GM19468 (cell line): Measurements from ENCODE around the gene VPS37B.
"Not testable (repeated sequence)": the region's sequence is repeated elsewhere in the genome, so short reads cannot be mapped to it uniquely, and the experiment has no call there.

Source experiments
- ATAC-seq: cut with Tn5 transposase; IDR thresholded peaks from one replicate; pipeline ENCODE4 v1.9.1; 2021; ENCODE audit warnings: mild to moderate bottlenecking, moderate library complexity, moderate number of reproducible peaks; ENCODE audit not compliant: unreplicated experiment; ENCODE audit errors: extremely low read depth

VPS37B gene

DNA sequence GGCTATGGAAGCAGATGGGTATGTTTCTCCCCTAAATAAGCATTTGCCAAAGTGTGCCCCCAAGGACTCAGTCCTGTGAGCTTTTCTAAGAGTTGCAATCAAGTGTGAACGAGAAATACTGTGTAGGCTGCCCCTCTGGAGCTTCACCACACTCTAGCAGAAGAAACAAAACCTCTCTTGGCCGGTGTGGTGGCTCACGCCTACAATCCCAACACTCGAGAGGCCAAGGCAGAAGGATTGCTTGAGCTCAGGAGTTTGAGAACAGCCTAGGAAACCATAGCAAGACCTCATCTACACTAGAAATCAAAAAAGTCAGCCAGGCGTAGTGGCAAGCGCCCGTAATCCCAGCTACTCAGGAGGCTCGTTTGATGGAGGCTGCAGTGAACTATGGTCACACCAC, 9.8 kb downstream of the VPS37B start:
- no peak for ATAC-seq

DNA sequence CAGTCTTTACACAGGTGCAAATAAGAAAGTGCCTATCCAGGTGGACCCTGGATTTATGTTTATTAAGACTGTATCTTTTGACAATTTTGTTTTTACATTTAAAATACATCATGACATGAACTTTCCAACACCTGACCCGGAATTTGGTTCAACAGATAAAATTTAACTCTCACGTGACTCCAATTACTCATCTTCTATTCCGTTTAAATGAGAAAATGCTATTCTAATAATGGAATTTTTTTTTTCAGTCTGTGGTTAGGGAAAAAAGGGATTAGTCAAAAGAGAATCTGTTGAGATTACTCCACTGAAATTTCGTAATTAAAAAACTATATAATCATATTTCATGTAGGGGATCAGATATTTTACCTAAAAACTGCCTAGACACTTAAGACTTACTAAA, 11.1 kb downstream of the VPS37B start:
- no peak for ATAC-seq

DNA sequence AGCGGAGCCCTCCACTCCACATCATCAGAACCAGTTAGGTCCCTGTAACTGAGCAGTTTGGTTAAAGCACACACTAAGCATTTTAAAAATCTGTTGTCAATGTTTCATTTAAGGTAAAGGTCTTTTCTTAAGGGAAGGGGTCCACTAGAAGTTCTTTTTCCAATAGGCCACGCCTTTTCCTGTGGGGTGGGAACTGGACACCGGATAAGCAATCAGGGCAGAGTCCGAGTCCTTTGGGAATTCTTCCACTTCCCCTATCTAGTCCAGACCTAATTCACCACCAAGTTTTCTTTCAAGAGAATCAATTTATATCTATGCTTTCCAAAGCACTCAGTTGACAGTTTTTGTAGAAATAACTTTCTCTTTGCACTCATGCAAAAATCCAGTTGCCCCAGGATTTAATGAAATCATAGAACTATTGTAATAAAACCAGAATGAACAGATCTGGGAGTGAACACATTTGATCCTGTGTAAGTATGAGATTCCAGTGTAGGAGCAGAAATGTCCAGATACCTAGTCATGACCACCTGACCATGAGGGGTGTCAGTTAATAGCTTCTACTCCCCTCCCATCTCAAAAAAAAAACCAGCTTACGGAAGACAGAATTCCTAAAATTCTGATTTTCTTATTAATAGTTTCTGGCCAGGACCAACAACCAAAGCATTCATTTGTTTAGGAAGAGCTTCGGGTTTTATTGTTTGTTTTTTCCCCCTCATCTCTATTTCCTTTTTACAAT, 11.7 kb downstream of the VPS37B start:
- no peak for ATAC-seq

DNA sequence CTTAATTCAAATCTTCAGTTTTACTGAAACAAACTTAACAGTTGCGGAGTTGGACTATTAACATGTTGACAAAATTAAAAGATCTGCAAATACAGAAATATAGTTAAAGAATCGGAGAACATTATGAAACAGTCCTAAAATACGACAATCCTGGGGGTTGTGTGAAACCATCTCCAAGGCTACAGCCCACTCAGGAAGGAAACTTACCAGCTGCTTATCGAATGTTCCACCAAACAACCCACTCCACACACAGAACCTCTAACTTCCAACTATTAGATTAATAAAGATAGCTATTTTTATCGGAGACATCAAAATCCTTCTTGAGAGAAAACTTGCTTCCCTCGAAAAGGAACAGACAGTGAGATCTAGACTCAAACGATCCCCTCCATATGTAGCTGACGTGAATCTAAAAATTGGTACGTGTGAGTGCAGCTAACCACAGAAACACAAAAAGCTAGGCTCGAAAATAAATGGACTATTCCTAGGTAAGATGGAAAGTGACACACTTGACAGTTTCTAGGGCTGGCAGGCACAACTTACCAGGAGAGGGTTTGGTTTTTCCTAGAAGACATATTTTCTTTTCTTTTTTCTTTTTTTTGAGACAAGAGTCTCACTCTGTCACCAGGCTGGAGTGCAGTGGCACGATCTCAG, 12.9 kb downstream of the VPS37B start:
- no peak for ATAC-seq

DNA sequence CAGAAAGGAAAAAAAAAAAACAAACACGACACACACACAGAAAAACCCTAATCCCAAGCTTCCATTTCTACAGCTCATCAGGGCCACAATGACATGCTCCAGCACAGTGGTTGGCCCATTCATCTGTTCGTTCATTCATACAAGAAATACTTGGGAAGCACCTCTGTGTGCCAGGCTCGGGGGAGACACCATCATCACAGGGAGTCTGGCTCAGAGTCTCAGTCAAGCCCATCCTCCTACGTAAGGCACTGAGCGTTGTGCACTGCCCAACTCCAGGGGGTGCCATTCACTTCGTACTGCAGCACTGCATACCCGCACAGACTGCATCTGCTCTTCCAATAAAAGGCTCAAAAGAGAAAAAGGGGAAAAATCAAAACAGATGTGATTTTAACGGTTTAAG, 15.3 kb downstream of the VPS37B start:
- no peak for ATAC-seq

DNA sequence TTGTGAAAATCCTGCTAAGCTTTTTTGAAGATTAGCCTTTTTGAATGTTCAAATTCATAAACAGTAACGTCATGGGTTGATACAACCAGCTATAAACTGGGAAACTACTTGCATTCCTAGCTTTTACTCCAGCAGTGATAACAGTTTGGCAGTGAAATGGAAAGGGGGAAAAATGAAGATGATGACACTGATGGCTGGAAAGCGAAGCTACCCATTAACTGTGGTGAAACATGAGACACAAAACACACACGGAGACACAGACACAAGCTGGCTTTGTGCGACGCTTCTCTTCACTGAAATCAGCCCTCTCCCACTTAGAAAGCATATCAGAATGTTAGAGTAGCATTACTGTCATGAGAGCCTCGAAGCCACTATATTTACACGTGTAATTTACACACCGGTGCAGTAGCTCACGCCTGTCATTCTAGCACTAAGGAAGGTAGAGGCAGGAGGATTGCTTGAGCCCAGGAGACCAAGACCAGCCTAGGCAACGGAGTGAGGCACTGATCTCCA, 15.7 kb downstream of the VPS37B start:
- no peak for ATAC-seq

DNA sequence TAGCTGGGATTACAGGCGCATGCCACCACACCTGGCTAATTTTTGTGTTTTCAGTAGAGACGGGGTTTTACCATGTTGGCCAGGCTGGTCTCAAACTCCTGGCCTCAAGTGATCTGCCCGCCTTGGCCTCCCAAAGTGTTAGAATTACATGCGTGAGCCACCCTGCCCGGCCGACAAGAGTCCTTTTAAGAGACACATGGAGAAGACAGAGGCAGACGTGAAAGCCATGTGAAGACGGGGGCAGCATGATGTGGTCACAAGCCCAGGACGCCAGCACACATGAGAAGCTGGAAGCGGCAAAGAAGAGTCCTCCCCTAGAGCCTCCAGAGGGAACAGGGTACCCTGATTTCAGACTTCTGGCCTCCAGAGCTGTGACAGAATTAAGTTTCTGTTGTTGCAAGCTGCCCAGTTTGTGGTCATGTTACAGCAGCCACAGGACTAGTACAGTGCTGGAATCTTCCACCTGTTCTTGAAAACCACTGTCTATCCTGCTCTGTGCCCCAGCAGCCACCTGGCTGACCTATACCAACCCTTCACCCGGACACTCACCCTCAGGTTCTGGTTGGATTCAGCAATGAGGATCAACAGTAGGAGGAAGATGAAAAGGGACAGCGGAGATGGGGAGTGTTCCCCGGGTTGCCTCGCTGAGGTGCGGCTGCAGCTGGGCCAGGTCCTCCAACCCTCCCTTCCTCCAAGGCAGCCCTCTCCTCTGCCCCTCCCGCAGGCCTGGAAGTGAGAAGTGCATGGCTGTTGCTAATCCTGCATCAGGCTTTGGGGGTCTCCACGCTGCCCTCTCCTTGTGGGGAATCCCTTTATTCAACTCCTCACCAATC, 16.9 kb downstream of the VPS37B start:
- ATAC-seq: no peak

DNA sequence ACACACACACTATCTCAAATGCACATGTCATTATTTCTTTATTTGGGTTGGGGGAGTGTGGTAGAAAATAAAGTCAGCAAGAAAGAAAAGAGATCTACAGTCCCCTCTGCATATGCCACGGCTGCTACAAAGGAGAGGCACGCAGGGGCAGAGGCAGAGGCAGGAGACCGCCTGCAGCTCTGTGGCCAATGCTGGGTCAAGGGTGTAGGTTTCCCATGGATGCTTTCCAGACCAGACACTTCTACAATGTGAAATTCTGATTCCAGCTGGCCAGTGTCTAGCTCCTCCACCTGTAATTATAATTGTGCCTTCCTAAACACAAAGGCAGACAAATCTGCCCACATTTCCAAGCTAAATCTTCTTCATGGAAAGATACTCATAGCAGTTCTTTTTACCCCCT, 19.2 kb downstream of the VPS37B start:
- ATAC-seq: no peak

DNA sequence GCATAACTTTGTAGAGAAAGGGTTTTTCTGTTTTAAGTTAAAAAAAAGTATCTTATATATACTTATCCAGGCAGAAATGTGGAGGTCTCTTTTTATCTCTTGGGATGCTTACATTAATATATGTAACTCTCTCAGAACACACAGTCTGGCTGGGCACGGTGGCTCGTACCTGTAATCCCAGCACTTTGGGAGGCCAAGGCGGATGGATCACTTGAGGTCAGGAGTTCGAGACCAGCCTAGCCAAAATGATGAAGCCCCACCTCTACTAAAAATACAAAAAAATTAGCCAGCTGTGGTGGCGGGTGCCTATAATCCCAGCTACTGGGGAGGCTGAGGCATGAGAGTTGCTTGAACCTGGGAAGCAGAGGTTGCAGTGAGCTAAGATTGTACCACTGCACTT, 19.6 kb downstream of the VPS37B start:
- not testable (repeated sequence) for ATAC-seq

DNA sequence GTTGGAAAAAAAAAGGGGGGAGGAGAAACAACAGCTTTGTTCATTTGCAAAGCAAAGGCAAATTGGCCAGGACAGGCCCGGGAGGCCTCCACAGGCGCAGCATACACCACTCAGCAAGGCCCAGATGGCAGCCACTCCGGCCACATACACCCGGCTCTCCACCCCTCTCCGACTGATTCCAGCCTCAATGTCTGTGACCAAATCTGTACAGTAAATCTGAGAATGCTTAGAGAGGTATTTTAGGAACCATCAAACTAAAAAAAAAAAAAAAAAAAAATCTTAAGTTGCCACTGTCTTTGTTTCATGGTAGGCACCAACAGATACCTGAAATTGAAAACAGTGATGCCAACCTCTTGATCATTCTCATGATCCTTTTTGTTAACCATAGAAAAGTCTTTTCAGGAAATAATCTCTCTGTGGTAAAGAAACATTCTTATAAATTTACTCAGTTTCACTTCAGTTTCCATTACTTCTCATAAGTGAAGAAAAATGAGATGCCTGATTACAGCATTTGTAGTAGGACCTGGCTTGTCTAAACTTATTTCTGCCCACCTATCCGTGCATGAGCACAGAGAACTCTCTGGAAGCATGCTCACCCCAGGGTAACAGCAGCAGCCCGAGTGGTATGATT, 20.2 kb downstream of the VPS37B start:
- ATAC-seq: peak; percentile 31

DNA sequence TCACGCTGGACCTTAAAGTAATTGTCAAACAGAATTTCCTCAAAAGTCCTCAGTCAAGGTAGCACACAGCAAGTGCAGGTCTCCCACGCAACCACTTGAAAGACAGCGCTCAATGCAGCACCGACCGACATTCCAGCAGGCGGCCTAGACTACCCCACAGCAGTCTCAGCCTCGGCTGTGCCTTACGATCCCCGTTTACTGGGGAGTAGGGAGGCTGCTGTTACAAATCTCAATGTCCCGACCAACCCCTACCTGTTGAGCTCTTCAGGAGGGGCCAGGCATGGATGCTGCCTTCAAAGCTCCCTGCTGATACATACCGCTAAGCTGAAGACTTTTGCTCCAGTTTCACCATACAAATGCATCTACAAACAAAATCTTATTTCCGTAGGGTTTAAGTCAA, 21.8 kb downstream of the VPS37B start:
- ATAC-seq: no peak

DNA sequence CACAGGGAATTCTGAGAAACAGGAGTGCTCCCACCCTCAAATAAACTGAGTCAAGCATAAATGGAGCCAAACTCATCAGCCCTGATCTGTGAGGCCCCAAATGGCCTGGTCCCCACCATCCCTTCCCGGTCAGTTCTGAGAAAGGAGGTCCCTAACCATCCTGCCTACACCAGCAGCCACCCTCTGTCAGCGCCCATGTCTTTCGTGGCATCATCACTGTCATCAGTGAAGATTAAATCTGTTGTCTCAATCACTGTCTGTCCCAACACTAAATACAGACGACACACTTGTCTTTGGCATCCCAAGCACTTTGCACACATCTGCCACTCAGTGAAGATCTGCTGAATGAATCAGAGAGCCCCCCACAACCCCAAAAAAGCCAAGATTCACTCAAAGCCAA, 22.4 kb downstream of the VPS37B start:
- ATAC-seq: no peak

DNA sequence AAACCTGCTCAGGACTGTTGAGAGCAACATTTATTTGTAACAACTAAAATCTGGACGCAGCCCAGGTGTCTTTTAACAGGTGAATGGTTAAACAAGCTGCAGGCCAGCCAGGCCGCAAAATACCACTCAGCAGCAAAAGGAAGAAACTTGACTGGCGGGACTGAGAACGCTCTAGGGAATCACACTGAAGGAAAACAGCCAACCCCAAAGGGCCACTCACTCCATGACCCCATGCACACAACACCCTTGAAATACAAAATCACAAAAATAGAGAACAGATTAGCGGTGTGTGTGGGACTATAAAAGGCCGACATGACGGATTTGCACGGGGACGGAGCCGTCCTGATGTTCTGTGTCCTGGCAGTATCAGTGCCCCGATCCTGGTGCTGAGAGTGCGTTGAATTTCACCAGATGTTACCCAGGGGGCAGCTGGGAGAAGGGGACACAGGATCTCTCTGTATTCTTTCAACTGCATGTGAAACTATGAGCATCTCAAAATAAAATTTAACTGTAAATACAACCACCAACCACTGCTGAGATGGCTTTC, 23.0 kb downstream of the VPS37B start:
- ATAC-seq: no peak

DNA sequence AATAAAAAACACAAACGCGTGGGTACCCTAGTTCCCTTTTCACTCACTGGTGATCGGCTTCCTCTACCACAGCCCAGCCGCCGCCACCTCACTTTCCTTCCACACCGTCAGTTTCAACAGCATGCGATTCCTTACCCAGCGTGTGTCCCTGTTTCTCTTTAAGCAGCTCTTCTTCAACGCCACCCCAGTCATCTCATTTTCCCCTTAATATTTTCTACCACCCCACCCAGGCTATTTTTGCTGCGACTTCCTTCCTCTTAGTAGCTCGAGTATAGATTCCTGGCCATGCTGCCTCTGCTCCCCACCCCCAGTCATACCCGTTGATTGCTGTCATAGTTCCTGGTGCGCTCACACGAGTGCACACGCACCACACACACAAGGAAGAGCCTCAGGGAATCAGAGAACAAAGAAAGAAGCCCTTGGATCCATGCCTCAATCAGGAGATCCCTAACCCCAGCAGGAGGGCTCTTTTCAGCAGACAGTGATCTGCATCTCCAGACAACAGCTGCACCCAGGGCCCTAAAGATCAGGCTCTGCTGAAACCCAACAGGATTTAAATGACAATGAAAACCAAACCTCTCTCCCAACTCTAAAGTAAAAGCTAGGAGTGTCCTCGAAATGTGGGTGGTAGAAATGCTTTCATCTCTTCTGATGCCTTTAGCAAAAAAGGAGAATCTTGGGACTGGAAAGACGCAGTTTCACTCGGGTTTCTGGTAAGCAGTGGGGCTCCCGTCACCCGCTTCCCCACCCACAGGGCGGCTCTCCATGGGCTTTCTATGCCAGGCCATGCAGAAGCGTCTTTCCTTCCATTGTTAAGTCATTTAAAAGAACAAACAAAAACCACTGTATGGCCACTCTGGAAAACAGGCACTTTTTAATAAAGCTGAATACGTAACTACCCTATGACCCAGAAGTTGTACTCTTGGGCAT, 23.8 kb downstream of the VPS37B start:
- ATAC-seq: no peak

DNA sequence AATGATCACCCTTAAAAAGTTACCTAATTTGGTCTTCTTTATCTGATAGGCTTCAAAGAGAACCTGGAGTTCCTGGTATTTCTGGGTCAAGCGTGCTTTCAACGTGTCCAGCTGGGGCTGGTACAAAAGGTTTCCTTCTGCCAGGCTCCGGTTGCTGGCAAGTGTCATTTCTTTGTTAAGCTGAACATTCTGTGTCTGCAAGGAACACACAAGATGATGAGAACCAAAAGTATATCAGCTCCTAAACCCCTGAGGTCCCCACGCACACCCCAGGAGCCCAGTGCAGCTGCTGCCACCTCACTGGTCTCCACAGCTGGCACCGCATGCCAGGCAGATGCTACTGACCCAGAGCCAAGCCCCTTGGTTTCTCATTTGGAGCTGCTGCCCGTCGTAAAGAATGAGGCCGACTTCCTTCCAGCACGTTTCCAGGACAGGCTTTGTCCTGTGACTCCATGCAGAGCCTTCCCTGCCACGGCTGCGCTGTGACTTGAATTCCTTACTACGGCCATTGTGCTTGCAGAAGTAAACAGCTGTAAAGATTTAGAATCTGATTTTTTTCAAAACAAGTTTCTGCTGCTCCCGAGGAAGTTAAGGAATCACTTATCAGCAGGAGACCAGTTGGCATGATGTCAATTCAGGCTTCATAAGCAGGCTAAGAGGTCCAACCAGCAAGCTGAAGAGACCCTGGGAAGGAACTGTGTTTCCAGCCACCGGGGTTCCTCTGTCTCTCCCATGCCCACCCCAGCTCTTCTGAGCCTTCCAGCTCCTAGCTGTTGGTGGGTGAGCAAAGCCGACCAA, 24.9 kb downstream of the VPS37B start:
- ATAC-seq: no peak

DNA sequence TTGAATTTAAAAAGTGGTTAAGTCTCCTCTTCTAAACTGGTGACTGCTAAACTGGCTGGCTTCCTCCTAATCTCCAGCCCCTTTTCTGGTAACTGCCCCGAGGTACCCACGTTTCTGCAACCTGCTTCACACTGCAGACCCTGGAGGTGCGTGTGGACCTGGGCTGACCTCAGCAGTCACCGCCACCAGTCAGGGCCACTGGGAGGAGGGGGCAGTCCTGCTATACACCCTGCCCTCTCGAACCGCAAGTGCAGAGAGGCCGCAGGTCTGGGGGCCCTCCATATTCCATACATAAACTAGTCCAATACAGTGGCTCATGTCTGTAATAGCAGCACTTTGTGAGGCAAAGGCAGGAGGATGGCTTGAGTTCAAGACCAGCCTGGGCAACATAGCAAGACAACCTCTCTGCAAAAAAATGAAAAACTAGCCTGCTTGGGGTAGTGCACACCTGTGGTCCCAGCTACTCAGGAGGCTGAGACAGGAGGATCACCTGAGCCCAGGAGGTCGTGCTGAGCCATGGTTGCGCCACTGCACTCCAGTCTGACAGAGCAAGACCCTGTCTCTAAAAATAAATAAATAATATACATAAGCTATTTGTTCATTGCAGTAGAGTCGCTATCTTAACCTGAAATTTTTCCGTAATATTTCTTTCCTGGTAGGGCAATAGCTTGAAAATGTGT, 25.6 kb downstream of the VPS37B start:
- ATAC-seq: no peak

DNA sequence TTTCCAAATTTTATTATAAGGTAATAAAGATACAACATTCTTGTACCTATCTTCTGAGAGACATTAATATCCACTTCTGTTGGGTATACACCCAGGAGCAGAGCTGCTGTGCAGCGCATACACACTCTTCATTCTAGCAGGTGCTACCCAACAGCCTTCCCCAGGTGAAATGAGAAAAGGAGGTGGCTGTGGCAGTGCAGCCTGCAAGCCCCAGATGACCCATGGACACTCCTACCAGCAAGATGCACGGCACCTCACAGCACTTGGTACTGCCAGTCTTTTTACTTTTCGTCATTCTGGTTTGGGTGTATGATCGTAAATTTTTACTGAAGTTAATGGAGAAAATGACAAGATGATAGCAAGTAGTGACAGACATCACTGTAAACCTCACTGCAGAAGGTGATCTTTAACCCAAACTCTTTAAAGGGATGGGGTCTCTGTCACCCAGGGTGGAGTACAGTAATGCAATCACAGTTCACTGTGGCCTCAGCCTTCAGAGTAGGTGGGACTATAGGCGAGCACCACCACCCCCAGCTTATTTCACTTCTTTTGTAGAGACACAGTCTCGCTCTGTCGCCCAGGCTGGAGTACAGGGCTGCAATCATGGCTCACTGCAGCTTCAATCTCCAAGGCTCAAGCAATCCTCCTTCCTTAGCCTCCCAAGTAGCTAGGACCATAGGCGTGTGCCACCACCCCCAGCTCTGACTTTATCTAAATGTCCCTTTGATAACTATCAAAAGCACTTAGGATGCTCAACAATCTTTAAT, 26.5 kb downstream of the VPS37B start:
- ATAC-seq: no peak
